ENCODE measurements around the gene SPATS2L. TPM values are rescaled to one million over a fixed set of nuclear protein-coding genes. Genes with fewer than 3 reads are reported as not detected.

Gene SPATS2L
- total RNA-seq, 1 experiment from 2014 or later, result not detected

- Histone ChIP-seq H2AFZ (ENCODE audit: low read length) (no peak overlapping the region), H3K27me3 (ENCODE audit: low read length) (no peaks in the 10 kb centered on the region), H3K4me1 (ENCODE audit: low read length) (no peaks in the 10 kb centered on the region), H3K36me3 (ENCODE audit: insufficient read depth, low read length) (no peaks in the 10 kb centered on the region), H4K20me1 (ENCODE audit: insufficient read depth, low read depth, low read length) (no peaks in the 10 kb centered on the region), H3K9me3 (ENCODE audit: low read length) (no peaks in the 10 kb centered on the region), H3K79me2 (ENCODE audit: low read length) (no peaks in the 10 kb centered on the region), H3K27ac (ENCODE audit: low read length) (no peak overlapping the region), H3K9ac (ENCODE audit: low read length) (no peak overlapping the region), H3K9me2 (replicated peaks; ENCODE audit: insufficient read depth, low read length) (no peaks in the 10 kb centered on the region), H3K4me3 (ENCODE audit: low read length) (no peak overlapping the region), H3K4me2 (ENCODE audit: low read depth, low read length, poor library complexity, severe bottlenecking) (no peak overlapping the region)
- DNase-seq, result no peak
Observed at GRCh38 chr2:200467806-200468681, 161.6 kb downstream of the SPATS2L start.

- no peak overlapping the region for H3K4me2 ChIP-seq (ENCODE audit: low read depth, low read length, poor library complexity, severe bottlenecking)
- no peak overlapping the region for H3K9ac ChIP-seq (ENCODE audit: low read length)
- H3K36me3 ChIP-seq (ENCODE audit: insufficient read depth, low read length), result no peaks in the 10 kb centered on the region
- DNase-seq, result no peak
- H4K20me1 ChIP-seq (ENCODE audit: insufficient read depth, low read depth, low read length), result no peaks in the 10 kb centered on the region
- H3K79me2 ChIP-seq (ENCODE audit: low read length), result no peaks in the 10 kb centered on the region
- H3K9me2 ChIP-seq (replicated peaks; ENCODE audit: insufficient read depth, low read length), result no peaks in the 10 kb centered on the region
- H3K4me3 ChIP-seq (ENCODE audit: low read length), result no peak overlapping the region
- no peaks in the 10 kb centered on the region for H3K27me3 ChIP-seq (ENCODE audit: low read length)
- no peaks in the 10 kb centered on the region for H3K4me1 ChIP-seq (ENCODE audit: low read length)
- no peaks in the 10 kb centered on the region for H3K9me3 ChIP-seq (ENCODE audit: low read length)
- H3K27ac ChIP-seq (ENCODE audit: low read length), result no peak overlapping the region
- H2AFZ ChIP-seq (ENCODE audit: low read length), result no peak overlapping the region
Observed at GRCh38 chr2:200469708-200470211, 163.3 kb downstream of the SPATS2L start.

- Histone ChIP-seq H3K36me3 (ENCODE audit: insufficient read depth, low read length) (no peaks in the 10 kb centered on the region), H3K9me3 (ENCODE audit: low read length) (no peaks in the 10 kb centered on the region), H3K4me2 (ENCODE audit: low read depth, low read length, poor library complexity, severe bottlenecking) (no peak overlapping the region), H3K79me2 (ENCODE audit: low read length) (no peaks in the 10 kb centered on the region), H3K9me2 (replicated peaks; ENCODE audit: insufficient read depth, low read length) (no peaks in the 10 kb centered on the region), H2AFZ (ENCODE audit: low read length) (no peak overlapping the region), H3K4me1 (ENCODE audit: low read length) (no peaks in the 10 kb centered on the region), H3K27ac (ENCODE audit: low read length) (no peak overlapping the region), H3K4me3 (ENCODE audit: low read length) (no peak overlapping the region), H4K20me1 (ENCODE audit: insufficient read depth, low read depth, low read length) (no peaks in the 10 kb centered on the region), H3K9ac (ENCODE audit: low read length) (no peak overlapping the region), H3K27me3 (ENCODE audit: low read length) (no peaks in the 10 kb centered on the region)
- no peak for DNase-seq
Observed at GRCh38 chr2:200470230-200470629, 163.7 kb downstream of the SPATS2L start.

- H3K9me2 ChIP-seq (replicated peaks; ENCODE audit: insufficient read depth, low read length), result no peaks in the 10 kb centered on the region
- H4K20me1 ChIP-seq (ENCODE audit: insufficient read depth, low read depth, low read length), result no peaks in the 10 kb centered on the region
- no peaks in the 10 kb centered on the region for H3K27me3 ChIP-seq (ENCODE audit: low read length)
- H3K36me3 ChIP-seq (ENCODE audit: insufficient read depth, low read length), result no peaks in the 10 kb centered on the region
- H3K4me1 ChIP-seq (ENCODE audit: low read length), result no peaks in the 10 kb centered on the region
- H3K9me3 ChIP-seq (ENCODE audit: low read length), result no peaks in the 10 kb centered on the region
- H2AFZ ChIP-seq (ENCODE audit: low read length), result no peak overlapping the region
- DNase-seq, result peak; percentile 75
- H3K4me2 ChIP-seq (ENCODE audit: low read depth, low read length, poor library complexity, severe bottlenecking), result no peak overlapping the region
- H3K27ac ChIP-seq (ENCODE audit: low read length), result no peak overlapping the region
- H3K4me3 ChIP-seq (ENCODE audit: low read length), result no peak overlapping the region
- no peaks in the 10 kb centered on the region for H3K79me2 ChIP-seq (ENCODE audit: low read length)
- H3K9ac ChIP-seq (ENCODE audit: low read length), result no peak overlapping the region
Observed at GRCh38 chr2:200471324-200471848, 164.9 kb downstream of the SPATS2L start.

GRCh38 chr2:200471928-200472645, 165.6 kb downstream of the SPATS2L start:
- H3K4me3 ChIP-seq (ENCODE audit: low read length), result no peak overlapping the region
- H3K4me1 ChIP-seq (ENCODE audit: low read length), result no peaks in the 10 kb centered on the region
- DNase-seq, result no peak
- no peak overlapping the region for H3K27ac ChIP-seq (ENCODE audit: low read length)
- no peaks in the 10 kb centered on the region for H3K9me3 ChIP-seq (ENCODE audit: low read length)
- no peaks in the 10 kb centered on the region for H3K27me3 ChIP-seq (ENCODE audit: low read length)
- no peak overlapping the region for H3K4me2 ChIP-seq (ENCODE audit: low read depth, low read length, poor library complexity, severe bottlenecking)
- no peaks in the 10 kb centered on the region for H3K36me3 ChIP-seq (ENCODE audit: insufficient read depth, low read length)
- H3K9me2 ChIP-seq (replicated peaks; ENCODE audit: insufficient read depth, low read length), result no peaks in the 10 kb centered on the region
- H4K20me1 ChIP-seq (ENCODE audit: insufficient read depth, low read depth, low read length), result no peaks in the 10 kb centered on the region
- no peak overlapping the region for H3K9ac ChIP-seq (ENCODE audit: low read length)
- no peak overlapping the region for H2AFZ ChIP-seq (ENCODE audit: low read length)
- no peaks in the 10 kb centered on the region for H3K79me2 ChIP-seq (ENCODE audit: low read length)

- H3K4me3 ChIP-seq (ENCODE audit: low read length), result no peak overlapping the region
- H3K9me3 ChIP-seq (ENCODE audit: low read length), result no peaks in the 10 kb centered on the region
- no peaks in the 10 kb centered on the region for H3K79me2 ChIP-seq (ENCODE audit: low read length)
- no peaks in the 10 kb centered on the region for H3K4me1 ChIP-seq (ENCODE audit: low read length)
- no peaks in the 10 kb centered on the region for H3K9me2 ChIP-seq (replicated peaks; ENCODE audit: insufficient read depth, low read length)
- no peak for DNase-seq
- no peak overlapping the region for H2AFZ ChIP-seq (ENCODE audit: low read length)
- no peaks in the 10 kb centered on the region for H4K20me1 ChIP-seq (ENCODE audit: insufficient read depth, low read depth, low read length)
- H3K9ac ChIP-seq (ENCODE audit: low read length), result no peak overlapping the region
- H3K36me3 ChIP-seq (ENCODE audit: insufficient read depth, low read length), result no peaks in the 10 kb centered on the region
- no peak overlapping the region for H3K27ac ChIP-seq (ENCODE audit: low read length)
- no peak overlapping the region for H3K4me2 ChIP-seq (ENCODE audit: low read depth, low read length, poor library complexity, severe bottlenecking)
- no peaks in the 10 kb centered on the region for H3K27me3 ChIP-seq (ENCODE audit: low read length)
Observed at GRCh38 chr2:200472853-200473464, 166.5 kb downstream of the SPATS2L start.

GRCh38 chr2:200475795-200476194, 169.3 kb downstream of the SPATS2L start:
- Histone ChIP-seq H2AFZ (ENCODE audit: low read length) (no peak overlapping the region), H3K36me3 (ENCODE audit: insufficient read depth, low read length) (no peaks in the 10 kb centered on the region)
- no peak for DNase-seq

GRCh38 chr2:200476836-200477235, 170.3 kb downstream of the SPATS2L start:
- no peaks in the 10 kb centered on the region for H3K4me1 ChIP-seq (ENCODE audit: low read length)
- H3K4me3 ChIP-seq (ENCODE audit: low read length), result no peak overlapping the region
- no peaks in the 10 kb centered on the region for H3K79me2 ChIP-seq (ENCODE audit: low read length)
- no peaks in the 10 kb centered on the region for H3K9me3 ChIP-seq (ENCODE audit: low read length)
- H3K27me3 ChIP-seq (ENCODE audit: low read length), result no peaks in the 10 kb centered on the region
- H4K20me1 ChIP-seq (ENCODE audit: insufficient read depth, low read depth, low read length), result no peaks in the 10 kb centered on the region
- H3K4me2 ChIP-seq (ENCODE audit: low read depth, low read length, poor library complexity, severe bottlenecking), result no peak overlapping the region
- no peak for DNase-seq
- no peak overlapping the region for H3K9ac ChIP-seq (ENCODE audit: low read length)
- no peak overlapping the region for H3K27ac ChIP-seq (ENCODE audit: low read length)
- no peak overlapping the region for H2AFZ ChIP-seq (ENCODE audit: low read length)
- H3K9me2 ChIP-seq (replicated peaks; ENCODE audit: insufficient read depth, low read length), result no peaks in the 10 kb centered on the region
- H3K36me3 ChIP-seq (ENCODE audit: insufficient read depth, low read length), result no peaks in the 10 kb centered on the region

More at GRCh38 chr2:200475795-200476194, 169.3 kb downstream of the SPATS2L start:
- no peak overlapping the region for H3K4me2 ChIP-seq (ENCODE audit: low read depth, low read length, poor library complexity, severe bottlenecking)
- H4K20me1 ChIP-seq (ENCODE audit: insufficient read depth, low read depth, low read length), result no peaks in the 10 kb centered on the region
- H3K4me3 ChIP-seq (ENCODE audit: low read length), result no peak overlapping the region
- no peaks in the 10 kb centered on the region for H3K4me1 ChIP-seq (ENCODE audit: low read length)
- H3K9me2 ChIP-seq (replicated peaks; ENCODE audit: insufficient read depth, low read length), result no peaks in the 10 kb centered on the region
- no peak overlapping the region for H3K27ac ChIP-seq (ENCODE audit: low read length)
- H3K27me3 ChIP-seq (ENCODE audit: low read length), result no peaks in the 10 kb centered on the region
- no peak overlapping the region for H3K9ac ChIP-seq (ENCODE audit: low read length)
- H3K79me2 ChIP-seq (ENCODE audit: low read length), result no peaks in the 10 kb centered on the region
- no peaks in the 10 kb centered on the region for H3K9me3 ChIP-seq (ENCODE audit: low read length)
